ENCODE data around the gene TSHR. TPM values are rescaled to one million over a fixed set of nuclear protein-coding genes. Genes with fewer than 3 reads are reported as not detected.

TSHR gene
- total RNA-seq, 4 donors from 2014 or later = 0.62 to 0.73 TPM; not detected in 2

DNA sequence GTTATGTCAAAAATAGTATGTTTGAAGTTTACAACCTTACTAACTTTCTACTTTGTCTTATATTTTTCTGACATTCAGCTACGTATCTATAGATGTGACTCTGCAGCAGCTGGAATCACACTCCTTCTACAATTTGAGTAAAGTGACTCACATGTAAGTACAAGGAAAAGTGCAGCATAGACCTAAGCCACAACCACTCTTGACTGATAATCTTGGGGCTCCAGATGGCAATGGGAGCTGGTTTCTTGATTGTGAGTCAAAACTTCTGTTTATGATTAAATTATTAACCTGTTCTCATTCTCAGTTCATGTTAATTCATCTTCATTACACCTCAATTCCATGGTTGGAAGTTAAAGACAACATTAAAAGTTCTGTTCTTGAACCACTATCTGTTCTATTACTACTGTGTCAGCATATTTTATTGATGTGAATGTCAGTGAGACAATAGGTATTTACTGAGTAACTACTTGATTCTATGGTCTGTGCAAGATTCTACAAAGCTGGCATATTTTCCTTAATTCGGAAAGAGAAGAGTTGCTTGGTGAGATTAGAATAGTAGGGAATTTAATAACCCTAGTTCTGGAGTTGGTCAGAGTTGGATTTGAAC lies 112.9 kb downstream of the TSHR start:
- TF ChIP-seq, protein P1, sequence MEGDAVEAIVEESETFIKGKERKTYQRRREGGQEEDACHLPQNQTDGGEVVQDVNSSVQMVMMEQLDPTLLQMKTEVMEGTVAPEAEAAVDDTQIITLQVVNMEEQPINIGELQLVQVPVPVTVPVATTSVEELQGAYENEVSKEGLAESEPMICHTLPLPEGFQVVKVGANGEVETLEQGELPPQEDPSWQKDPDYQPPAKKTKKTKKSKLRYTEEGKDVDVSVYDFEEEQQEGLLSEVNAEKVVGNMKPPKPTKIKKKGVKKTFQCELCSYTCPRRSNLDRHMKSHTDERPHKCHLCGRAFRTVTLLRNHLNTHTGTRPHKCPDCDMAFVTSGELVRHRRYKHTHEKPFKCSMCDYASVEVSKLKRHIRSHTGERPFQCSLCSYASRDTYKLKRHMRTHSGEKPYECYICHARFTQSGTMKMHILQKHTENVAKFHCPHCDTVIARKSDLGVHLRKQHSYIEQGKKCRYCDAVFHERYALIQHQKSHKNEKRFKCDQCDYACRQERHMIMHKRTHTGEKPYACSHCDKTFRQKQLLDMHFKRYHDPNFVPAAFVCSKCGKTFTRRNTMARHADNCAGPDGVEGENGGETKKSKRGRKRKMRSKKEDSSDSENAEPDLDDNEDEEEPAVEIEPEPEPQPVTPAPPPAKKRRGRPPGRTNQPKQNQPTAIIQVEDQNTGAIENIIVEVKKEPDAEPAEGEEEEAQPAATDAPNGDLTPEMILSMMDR (IDR thresholded peaks at IDR 0.05) = no peak
- no peak for TF ChIP-seq POLR2A (IDR thresholded peaks at IDR 0.05)
- Histone ChIP-seq H3K9me3 (no peaks in the 10 kb centered on the region), H3K4me1 (no peaks in the 10 kb centered on the region), H3K27me3 (no peaks in the 10 kb centered on the region), H3K27ac (no peak overlapping the region), H3K4me3 (no peak overlapping the region), H3K36me3 (peaks cover 0 to 3% of the 10 kb centered on the region in 2 donors)
- intact Hi-C loops (cut with DNase I; ENCODE audit: low total_unique reads) = no loop called here
- DNase-seq = no peak

DNA sequence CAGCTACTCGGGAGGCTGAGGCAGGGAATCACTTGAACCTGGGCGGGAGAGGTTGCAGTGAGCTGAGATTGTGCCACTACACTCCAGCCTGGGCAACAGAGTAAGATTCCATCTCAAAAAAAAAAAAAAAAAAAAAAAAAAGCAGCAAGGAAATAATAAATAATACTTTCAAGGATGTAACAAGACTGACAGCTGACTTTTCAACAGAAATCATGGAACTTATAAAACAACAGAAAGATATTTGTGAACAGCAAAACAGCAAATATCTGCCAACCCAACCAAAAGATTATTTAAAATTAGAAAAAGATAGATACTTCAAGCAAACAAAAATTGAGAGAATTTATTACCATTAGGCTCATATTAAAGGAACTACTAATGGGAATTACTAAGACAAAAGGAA lies 115.1 kb downstream of the TSHR start:
- Histone ChIP-seq H3K36me3 (peaks cover 0 to 3% of the 10 kb centered on the region in 2 donors), H3K4me3 (no peak overlapping the region), H3K27me3 (no peaks in the 10 kb centered on the region), H3K9me3 (no peaks in the 10 kb centered on the region), H3K27ac (no peak overlapping the region), H3K4me1 (no peaks in the 10 kb centered on the region)
- TF ChIP-seq POLR2A (IDR thresholded peaks at IDR 0.05) = no peak
- TF ChIP-seq, protein P1 (IDR thresholded peaks at IDR 0.05) = no peak
- intact Hi-C loops (cut with DNase I; ENCODE audit: low total_unique reads) = no loop called here
- DNase-seq = no peak

DNA sequence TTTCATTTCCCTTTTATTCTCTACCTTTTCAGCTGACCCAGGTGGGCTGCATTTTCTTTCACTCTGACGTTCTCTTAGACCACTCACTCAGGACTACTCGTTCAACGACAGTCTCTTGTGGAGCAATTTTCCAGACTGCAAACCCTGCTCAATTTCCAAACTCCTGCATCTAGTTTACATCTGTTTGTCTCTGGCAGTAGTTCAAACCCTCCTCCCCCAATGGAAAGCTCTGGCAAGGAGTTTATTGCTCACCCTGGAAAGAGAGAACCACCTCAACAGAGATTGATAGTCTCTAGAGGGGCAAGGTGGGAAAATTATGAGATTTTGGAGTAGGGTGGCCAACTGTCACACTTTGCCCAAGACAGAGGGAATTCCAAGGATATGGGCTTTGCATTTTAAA lies 130.2 kb downstream of the TSHR start:
- intact Hi-C loops (cut with DNase I; ENCODE audit: low total_unique reads) = no loop called here
- TF ChIP-seq POLR2A (IDR thresholded peaks at IDR 0.05) = no peak
- TF ChIP-seq, protein P1 (IDR thresholded peaks at IDR 0.05) = no peak
- Histone ChIP-seq H3K4me1 (no peaks in the 10 kb centered on the region), H3K27me3 (no peaks in the 10 kb centered on the region), H3K27ac (peak overlapping the region in 1 of 2 donors; percentile 18), H3K9me3 (no peaks in the 10 kb centered on the region), H3K36me3 (no peaks in the 10 kb centered on the region), H3K4me3 (no peak overlapping the region)
- DNase-seq = peak in 1 of 2 donors; percentile 22

DNA sequence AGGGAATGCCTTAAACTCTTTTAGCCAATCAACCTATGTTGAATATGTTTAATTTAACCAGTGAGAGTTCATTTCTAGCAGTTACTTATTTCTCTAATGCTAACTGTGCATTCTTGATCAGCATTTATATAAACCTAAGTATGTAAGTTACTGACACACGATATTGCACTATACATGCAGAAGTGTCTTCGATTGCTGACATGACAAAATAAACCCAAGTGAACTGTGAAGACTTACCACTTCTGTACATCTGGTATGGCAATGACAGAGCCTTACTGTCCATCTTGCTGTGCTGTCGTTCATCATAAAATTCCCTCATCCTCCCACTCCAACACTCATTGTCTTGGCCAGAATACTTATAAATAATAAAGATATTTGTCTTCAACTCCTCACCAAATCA lies 131.8 kb downstream of the TSHR start:
- no peak for TF ChIP-seq POLR2A (IDR thresholded peaks at IDR 0.05)
- TF ChIP-seq, protein P1 (IDR thresholded peaks at IDR 0.05) = no peak
- intact Hi-C loops (cut with DNase I; ENCODE audit: low total_unique reads) = no loop called here
- Histone ChIP-seq H3K4me3 (no peak overlapping the region), H3K9me3 (no peaks in the 10 kb centered on the region), H3K36me3 (no peaks in the 10 kb centered on the region), H3K27ac (no peak overlapping the region), H3K27me3 (no peaks in the 10 kb centered on the region), H3K4me1 (no peaks in the 10 kb centered on the region)
- no peak for DNase-seq

DNA sequence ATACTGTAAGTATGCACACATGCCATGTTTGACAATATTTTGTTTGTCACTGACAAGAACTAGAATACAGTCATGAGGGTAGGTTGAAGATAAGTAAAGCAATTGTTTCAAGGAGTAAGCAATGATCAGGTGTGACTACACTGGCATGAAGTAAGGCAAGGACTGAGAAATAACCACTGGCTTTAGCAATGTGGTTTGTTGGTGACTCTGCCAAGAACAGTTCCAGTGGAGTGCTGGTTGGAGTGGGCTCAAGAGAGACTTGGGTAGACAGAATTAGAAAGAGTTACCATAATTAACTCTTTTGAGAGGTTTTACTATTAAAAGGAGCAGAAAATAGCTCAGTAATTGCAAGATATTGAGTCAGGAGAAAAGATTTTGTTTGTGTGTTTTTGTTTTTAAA lies 135.7 kb downstream of the TSHR start:
- no peaks in the 10 kb centered on the region for H3K9me3 ChIP-seq
- no peak overlapping the region for H3K4me3 ChIP-seq
- TF ChIP-seq, protein P1 (IDR thresholded peaks at IDR 0.05) = no peak
- TF ChIP-seq POLR2A (IDR thresholded peaks at IDR 0.05) = no peak
- H3K27ac ChIP-seq = no peak overlapping the region
- no peaks in the 10 kb centered on the region for H3K4me1 ChIP-seq
- H3K36me3 ChIP-seq = no peaks in the 10 kb centered on the region
- H3K27me3 ChIP-seq = no peaks in the 10 kb centered on the region
- no peak for DNase-seq
- intact Hi-C loops (cut with DNase I; ENCODE audit: low total_unique reads) = no loop called here
